Tibial nerve (tissue), 4 donors: Measurements from ENCODE around the gene CDK2.

ENCODE experiments used
- CTCF ChIP-seq, 5 experiments: fragments of 200-600 bp in 3 of 5; fragments of 450-650 bp in 2 of 5; sonication (generic) in 3 of 5; IDR thresholded peaks; one replicate each; pipeline ENCODE4 v1.5.1; 2016 to 2019; ENCODE audit warnings: antibody characterized with exemption in 5 of 5, mild to moderate bottlenecking in 3 of 5, moderate library complexity in 2 of 5
- EP300 ChIP-seq, 2 donors: sonication (generic); formaldehyde crosslinking; IDR thresholded peaks; one replicate each; pipeline ENCODE4 v1.6.1; 2017; ENCODE audit warnings: antibody characterized with exemption in 2 of 2, mild to moderate bottlenecking in 1 of 2
- POLR2A ChIP-seq, 2 donors: fragments of 450-650 bp; IDR thresholded peaks; one replicate each; pipeline ENCODE4 v1.6.1; 2017; ENCODE audit warnings: antibody characterized with exemption in 2 of 2, mild to moderate bottlenecking in 2 of 2, moderate library complexity in 2 of 2

GRCh38 chr12:55969356-55969755 lies 2.7 kb downstream of the CDK2 start:
- no peak for TF ChIP-seq CTCF (IDR thresholded peaks at IDR 0.05)
- no peak for TF ChIP-seq POLR2A (IDR thresholded peaks at IDR 0.05)
- TF ChIP-seq EP300 (IDR thresholded peaks at IDR 0.05) = no peak
